ENCODE results near the gene NDUFS6.
A peak's percentile ranks its signal among the peaks of the same experiment; 100 is the strongest.

The NDUFS6 gene

GRCh38 chr5:1801222-1801966 lies at the start of gene NDUFS6:
NDUFS6 (plus strand) TSS chr5:1801407; CDS start chr5:1801418, 11 bp downstream.
- peak; percentile 87 for DNase-seq (ENCODE audit: low spot score)

- peak; percentile 25 for DNase-seq (ENCODE audit: low spot score)
These were observed 49.1 kb upstream of the NDUFS6 start for GRCh38 chr5:1751864-1752822.

- DNase-seq (ENCODE audit: low spot score): no peak
These were observed 48.3 kb upstream of the NDUFS6 start for GRCh38 chr5:1752881-1753280.

- no peak for DNase-seq (ENCODE audit: low spot score)
These were observed 47.7 kb upstream of the NDUFS6 start for GRCh38 chr5:1753490-1753889.

GRCh38 chr5:1754531-1755220 lies 46.5 kb upstream of the NDUFS6 start:
- no peak for DNase-seq (ENCODE audit: low spot score)

GRCh38 chr5:1755321-1755949 lies 45.8 kb upstream of the NDUFS6 start:
- DNase-seq (ENCODE audit: low spot score): no peak

- no peak for DNase-seq (ENCODE audit: low spot score)
These were observed 44.7 kb upstream of the NDUFS6 start for GRCh38 chr5:1756481-1756880.

- no peak for DNase-seq (ENCODE audit: low spot score)
These were observed 43.7 kb upstream of the NDUFS6 start for GRCh38 chr5:1757511-1757910.

- no peak for DNase-seq (ENCODE audit: low spot score)
These were observed 42.6 kb upstream of the NDUFS6 start for GRCh38 chr5:1758574-1758973.

- DNase-seq (ENCODE audit: low spot score): no peak
These were observed 41.7 kb upstream of the NDUFS6 start for GRCh38 chr5:1759378-1759970.

GRCh38 chr5:1760231-1760630 lies 41.0 kb upstream of the NDUFS6 start:
- DNase-seq (ENCODE audit: low spot score): no peak

GRCh38 chr5:1760656-1761452 lies 40.4 kb upstream of the NDUFS6 start:
- peak; percentile 36 for DNase-seq (ENCODE audit: low spot score)

GRCh38 chr5:1761453-1761755 lies 39.8 kb upstream of the NDUFS6 start:
- DNase-seq (ENCODE audit: low spot score): no peak

GRCh38 chr5:1762121-1762882 lies 38.9 kb upstream of the NDUFS6 start:
- peak; percentile 25 for DNase-seq (ENCODE audit: low spot score)

- peak; percentile 24 for DNase-seq (ENCODE audit: low spot score)
These were observed 38.2 kb upstream of the NDUFS6 start for GRCh38 chr5:1762883-1763547.

- DNase-seq (ENCODE audit: low spot score): no peak
These were observed 37.7 kb upstream of the NDUFS6 start for GRCh38 chr5:1763548-1763911.

- DNase-seq (ENCODE audit: low spot score): no peak
These were observed 37.1 kb upstream of the NDUFS6 start for GRCh38 chr5:1763960-1764605.

GRCh38 chr5:1764606-1764960 lies 36.6 kb upstream of the NDUFS6 start:
- no peak for DNase-seq (ENCODE audit: low spot score)
